Activated T-cell treated with anti-CD3 and anti-CD28 coated beads for 24 hours (primary cell): Measurements from ENCODE around the gene PIK3R6.
"Not testable (repeated sequence)": the region's sequence is repeated elsewhere in the genome, so short reads cannot be mapped to it uniquely, and the experiment has no call there.

ENCODE experiments used
- DNase-seq: peaks from one replicate; pipeline ENCODE4 v3.0.0-alpha.2; 2020; ENCODE audit warnings: low read depth

The PIK3R6 gene

DNA sequence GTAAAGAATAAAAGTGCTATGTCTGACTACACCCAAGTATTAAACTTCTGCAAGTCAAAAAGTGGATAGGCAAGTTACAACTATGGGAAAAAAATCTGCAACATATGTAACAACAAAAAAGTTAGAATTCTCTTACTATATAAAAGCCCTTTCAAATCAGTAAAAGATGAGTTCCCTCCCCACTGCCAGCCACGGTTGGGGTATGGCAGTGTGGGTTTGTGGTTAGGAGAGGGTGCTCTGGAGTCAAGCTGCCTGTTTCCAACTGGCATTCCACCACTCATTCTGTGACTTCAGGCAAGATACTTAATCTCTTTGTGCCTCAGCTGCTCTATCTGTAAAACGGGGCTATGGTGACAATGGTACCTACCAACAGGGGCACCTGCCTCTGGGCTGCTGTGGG, 41.7 kb downstream of the PIK3R6 start:
- DNase-seq = no peak

GRCh38 chr17:8823279-8823678, 44.2 kb downstream of the PIK3R6 start:
- DNase-seq = no peak

- DNase-seq = no peak
These were observed 45.0 kb downstream of the PIK3R6 start for GRCh38 chr17:8822401-8823035.

DNA sequence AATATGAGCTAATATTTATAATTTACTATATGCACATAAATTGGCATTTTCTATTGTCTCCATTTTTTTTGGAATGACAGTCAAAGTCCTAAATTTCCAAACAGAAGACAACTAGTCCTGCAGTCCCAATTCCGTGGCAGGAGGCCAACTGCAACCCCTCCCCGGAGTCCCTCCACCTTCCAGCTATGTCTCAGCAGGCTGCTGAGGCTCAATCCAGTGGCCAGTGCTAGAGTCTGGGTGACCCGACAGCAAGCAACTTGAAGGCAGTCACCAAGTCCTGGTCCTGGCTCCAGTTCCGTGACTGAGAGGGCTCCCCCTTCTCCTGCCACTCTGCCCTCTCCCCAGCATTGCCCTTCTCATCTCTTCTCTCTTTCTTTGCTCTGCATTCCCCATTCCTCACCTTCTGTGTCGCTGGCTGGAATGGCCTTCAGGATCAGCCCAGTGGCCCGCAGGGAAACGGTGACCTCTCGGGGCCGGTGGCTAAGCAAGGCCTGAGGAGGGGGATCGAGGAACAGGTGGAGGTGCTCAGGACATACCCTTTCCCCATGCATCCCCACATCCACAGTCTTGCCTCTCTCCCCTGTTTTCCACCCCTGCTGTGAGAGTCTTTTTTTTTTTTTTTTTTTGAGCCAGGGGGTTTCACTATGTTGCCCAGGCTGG, 45.9 kb downstream of the PIK3R6 start:
- DNase-seq = no peak

DNA sequence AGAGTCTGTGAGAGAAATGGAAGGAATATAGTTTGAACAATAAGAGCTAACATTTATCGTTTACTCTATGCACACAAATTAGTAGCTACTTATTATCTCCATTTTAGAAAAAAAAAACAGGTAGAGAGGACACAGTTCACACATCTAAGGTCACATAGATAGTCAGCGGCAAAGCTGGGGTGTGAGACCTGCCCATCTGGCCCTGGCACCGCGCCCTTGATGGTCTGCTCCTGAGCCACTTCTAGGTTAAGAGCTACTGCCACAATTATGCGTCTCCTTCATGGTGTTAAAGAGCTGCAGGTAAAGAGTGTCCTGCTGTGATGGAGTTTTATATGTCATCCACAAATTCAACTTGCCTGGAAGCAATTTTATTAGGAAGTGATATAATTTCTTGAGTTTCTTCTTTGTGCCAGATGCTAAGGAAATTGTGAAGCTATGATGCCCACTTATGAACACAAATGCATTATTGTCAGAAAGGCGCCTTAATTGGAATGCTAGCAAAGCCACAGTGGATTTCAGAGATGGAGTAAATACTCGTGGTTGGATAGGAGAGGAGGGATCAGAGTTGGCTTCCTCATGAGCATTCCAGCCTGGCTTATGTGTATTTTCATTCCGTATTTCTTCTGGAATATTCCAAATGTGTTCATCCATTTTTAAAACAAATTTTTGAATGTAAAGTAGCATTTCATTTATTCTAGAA, 47.0 kb downstream of the PIK3R6 start:
- DNase-seq = no peak

DNA sequence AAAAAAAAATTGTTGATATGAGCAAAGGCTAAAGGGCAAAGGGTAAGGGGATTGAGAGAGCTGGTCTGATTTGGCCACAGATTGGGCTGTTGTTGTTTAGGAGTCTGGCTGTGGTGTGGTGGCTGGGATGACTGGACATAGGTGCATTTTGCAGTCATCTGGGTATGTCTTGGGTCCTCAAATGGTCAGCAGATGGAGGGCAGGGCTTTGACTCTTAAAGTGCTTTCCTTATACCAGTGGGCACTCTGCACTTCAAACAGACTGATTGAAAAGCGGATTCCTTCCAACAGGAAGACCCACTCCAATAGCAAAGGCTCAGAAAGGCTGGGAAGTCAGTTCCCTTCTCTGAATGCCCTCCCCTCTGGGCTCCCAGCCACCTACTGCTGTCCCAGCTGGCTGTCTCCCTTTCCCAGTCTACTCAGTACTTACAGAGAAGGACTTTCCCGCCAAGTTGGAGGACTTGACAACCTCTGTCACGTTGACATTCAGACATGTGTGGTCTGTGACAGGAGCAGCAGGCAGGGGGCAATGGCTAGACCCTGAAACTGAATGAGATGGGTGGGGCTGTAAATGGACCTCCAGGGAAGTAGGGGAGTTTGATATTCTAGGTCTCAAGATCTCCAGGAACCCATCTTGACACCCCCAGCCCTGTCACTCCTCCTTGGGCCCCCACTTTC, 48.7 kb downstream of the PIK3R6 start:
- no peak for DNase-seq

GRCh38 chr17:8818047-8818446, 49.4 kb downstream of the PIK3R6 start:
- DNase-seq = no peak

DNA sequence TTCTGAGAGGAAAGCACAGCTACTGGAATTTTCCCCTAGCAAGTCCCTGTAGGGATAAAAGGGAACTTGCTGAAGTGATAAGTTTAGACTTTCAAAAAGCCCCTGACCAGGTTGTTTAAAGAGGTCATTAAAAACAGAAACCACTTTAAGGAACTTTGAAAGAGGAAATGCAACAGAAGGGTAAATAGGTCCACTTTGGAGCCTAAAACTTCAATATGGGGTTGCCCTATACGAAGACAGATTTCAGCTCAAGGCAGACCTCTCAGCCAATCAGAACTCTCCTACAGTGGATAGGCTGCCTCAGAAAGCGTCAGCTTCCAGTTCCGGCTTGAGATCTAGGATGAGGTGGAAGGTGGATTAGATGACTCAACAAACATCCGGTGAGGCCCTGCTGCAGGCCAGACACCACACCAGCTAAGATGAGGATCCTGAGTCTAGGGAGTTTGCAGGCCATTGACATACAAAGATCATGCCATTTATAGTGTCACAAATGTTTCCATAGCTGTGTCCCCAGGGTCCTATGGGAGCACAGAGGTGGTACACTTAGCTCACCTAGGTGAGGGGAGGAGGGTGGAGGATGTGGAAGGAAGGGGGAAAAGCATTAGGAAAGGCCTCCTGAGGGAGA, 60.4 kb downstream of the PIK3R6 start:
- DNase-seq = no peak

GRCh38 chr17:8806253-8806925, 61.1 kb downstream of the PIK3R6 start:
- DNase-seq = no peak

GRCh38 chr17:8805396-8805795, 62.1 kb downstream of the PIK3R6 start:
- not testable (repeated sequence) for DNase-seq

- no peak for DNase-seq
These were observed 63.7 kb downstream of the PIK3R6 start for GRCh38 chr17:8803531-8804420.

DNA sequence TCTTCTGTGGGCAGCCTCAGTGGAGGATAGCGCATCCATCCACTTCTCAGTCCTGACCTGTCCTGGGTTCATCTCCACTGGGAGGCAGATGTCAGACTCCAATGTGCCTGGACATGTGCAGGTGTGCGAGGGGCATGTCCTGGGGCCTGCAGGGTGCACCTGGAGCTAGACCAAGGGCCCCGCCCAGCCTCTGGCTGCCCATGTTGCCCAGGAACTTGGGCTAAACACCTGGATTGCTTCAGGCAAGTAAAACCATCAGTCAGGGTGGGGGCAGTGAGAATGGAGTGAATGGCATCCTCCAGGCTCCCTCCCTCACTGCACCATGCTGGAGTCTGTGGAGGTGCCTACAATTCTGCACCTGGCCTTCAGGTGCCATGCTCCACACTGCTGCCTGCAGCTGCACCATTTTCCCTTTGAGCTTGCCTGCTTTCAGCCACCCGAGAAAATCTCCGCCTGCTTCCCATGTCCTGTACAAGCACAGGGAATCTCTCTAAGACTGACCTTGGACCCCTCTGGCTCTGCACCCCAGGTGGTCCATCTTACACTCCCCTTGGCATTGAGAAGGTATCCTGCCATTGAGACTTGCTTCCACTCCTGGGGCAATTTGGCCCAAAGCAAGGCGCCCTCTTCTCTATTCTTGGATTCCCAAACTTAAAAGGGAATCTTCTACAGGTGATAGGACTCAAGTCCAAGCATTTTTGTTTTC, 66.2 kb downstream of the PIK3R6 start:
- DNase-seq = no peak

GRCh38 chr17:8800656-8801055, 66.8 kb downstream of the PIK3R6 start:
- no peak for DNase-seq

DNA sequence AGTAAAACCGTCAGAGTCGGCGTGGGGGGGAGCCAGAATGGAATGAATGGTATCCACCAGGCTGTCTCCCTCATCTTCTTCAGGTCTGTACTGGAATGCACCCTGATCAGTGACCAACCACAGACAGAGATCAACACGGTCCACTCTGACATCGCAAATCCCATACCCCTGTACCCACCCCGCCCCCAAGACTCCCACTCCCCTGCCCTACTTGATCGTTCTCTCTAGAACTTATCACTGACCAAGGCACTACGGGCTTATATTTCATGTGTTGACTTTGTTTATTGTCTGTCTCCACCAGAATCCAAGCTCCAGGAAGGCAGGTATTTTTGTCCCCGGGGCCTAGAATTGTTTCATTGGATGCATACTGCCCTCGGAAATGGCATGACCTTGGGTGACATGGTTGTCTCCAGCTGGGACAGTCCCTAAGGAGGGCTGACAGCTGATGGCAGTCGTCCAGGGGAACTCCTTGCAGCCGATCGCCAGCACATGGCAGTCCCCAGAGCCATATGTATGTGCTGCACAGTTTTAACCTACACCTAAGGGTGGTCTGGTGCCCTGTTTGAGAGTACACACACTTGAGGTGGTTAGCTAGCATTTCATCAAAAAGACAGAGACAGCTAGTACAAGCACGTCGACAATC, 67.8 kb downstream of the PIK3R6 start:
- DNase-seq = no peak

DNA sequence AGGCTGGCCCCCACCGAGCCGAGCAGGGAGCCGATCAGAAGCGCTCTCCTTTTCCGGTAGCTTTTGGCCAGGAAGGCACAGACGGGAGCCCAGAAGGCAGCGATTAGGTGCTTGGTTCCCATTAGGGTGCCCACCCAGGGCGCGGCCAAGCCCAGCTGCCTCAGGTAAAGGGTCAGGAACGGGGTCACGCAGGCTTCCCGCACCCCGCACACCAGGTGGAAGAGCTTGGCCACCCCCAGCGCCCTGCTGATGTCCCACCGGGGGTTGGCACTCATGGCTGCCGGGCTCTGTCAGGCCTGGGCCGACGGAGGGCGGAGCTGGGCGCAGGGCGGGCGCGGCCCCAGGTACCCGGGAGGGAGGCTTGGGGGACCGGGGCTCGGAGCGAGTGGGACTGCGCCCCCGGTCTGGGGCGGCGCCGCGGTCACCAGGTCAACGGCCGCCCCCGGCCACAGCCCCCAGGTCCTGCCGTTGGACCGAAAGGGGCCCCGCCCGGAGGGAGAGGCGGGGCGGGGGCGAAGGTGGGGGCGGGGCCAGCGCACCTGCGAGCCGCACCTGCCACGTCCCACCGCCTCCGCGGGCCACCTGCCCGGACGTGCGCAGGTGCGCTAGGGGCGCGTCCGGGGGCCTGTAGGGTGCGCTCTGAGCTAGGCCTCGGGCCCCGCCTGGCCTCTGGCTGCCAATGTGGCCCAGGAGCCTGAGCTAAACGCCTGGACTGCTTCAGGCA, 68.5 kb downstream of the PIK3R6 start, which contains the start of gene MFSD6L:
Gene MFSD6L (minus strand): TSS at position 520 of the 724 bp plus-strand sequence. CDS start 245 bp downstream, at position 275.
- no peak for DNase-seq

- DNase-seq = no peak
These were observed 69.2 kb downstream of the PIK3R6 start for GRCh38 chr17:8798176-8798845.

DNA sequence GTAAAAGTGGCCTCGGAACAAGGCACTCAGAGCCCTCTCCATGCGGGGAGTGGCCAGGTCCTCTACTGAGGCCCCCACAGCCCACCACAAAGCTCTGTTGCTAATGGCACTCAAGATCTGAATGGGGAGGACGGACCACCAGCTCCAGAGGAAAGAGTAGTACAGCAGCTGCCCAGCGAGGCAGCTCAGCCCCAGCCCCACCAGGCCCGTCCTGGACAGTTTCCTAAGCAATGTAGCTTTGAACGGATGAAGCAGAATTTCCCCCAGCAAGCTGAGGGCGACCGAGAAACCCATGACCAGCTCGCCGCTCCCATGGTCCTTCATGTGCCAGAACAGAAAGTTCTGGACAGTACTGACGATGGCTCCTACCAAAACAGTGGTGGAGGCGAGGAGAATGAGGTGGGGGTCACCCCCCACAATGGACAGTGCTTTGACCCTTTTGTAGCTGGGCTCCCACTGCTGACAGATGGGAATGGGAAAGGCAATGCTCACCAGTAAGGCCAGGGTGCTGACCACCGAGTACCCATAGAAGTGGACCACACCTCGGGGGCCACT, 69.8 kb downstream of the PIK3R6 start:
- no peak for DNase-seq

GRCh38 chr17:8794636-8795035, 72.8 kb downstream of the PIK3R6 start:
- no peak for DNase-seq
